ENCODE results near the gene CRHR2.
A peak's percentile ranks its signal among the peaks of the same experiment; 100 is the strongest.

CRHR2 gene

GRCh38 chr7:30625283-30625682 is 57.0 kb downstream of the CRHR2 start:
- no peak for DNase-seq (ENCODE audit: low read depth in 2 of 2)

GRCh38 chr7:30618961-30619360 is 63.3 kb downstream of the CRHR2 start:
- DNase-seq (ENCODE audit: low read depth in 2 of 2): no peak

- no peak for DNase-seq (ENCODE audit: low read depth in 2 of 2)
These were observed 64.1 kb downstream of the CRHR2 start for GRCh38 chr7:30618080-30618676.

- no peak for DNase-seq (ENCODE audit: low read depth in 2 of 2)
These were observed 64.9 kb downstream of the CRHR2 start for GRCh38 chr7:30617359-30617758.

- DNase-seq (ENCODE audit: low read depth in 2 of 2): no peak
These were observed 65.9 kb downstream of the CRHR2 start for GRCh38 chr7:30616318-30616717.

- no peak for DNase-seq (ENCODE audit: low read depth in 2 of 2)
These were observed 68.6 kb downstream of the CRHR2 start for GRCh38 chr7:30613366-30614325.

GRCh38 chr7:30612658-30613265 is 69.5 kb downstream of the CRHR2 start:
- DNase-seq (ENCODE audit: low read depth in 2 of 2): peak; percentile 7 to 44

- no peak for DNase-seq (ENCODE audit: low read depth in 2 of 2)
These were observed 76.4 kb downstream of the CRHR2 start for GRCh38 chr7:30605832-30606231.

- DNase-seq (ENCODE audit: low read depth in 2 of 2): no peak
These were observed 77.4 kb downstream of the CRHR2 start for GRCh38 chr7:30604901-30605300.

Data from stimulated activated CD8-positive, alpha-beta memory T cell treated with anti-CD3 and anti-CD28 coated beads, Interleukin-7, amount 100 ng/mL, for 4 hours (primary cell).